Cortex of kidney (tissue), 1 donor: ENCODE data around the gene P2RX6.
"Not testable (repeated sequence)": the region's sequence is repeated elsewhere in the genome, so short reads cannot be mapped to it uniquely, and the experiment has no call there.

Source experiments
- DNase-seq: peaks from one replicate; lab custom pipeline; 2025; lab: John Stamatoyannopoulos, UW

The P2RX6 gene

GRCh38 chr22:21052715-21053459 lies 37.9 kb downstream of the P2RX6 start:
- DNase-seq = no peak

GRCh38 chr22:21054046-21054713 lies 39.2 kb downstream of the P2RX6 start:
- no peak for DNase-seq

- DNase-seq = no peak
Observed at GRCh38 chr22:21054714-21055563, 40.0 kb downstream of the P2RX6 start.

DNA sequence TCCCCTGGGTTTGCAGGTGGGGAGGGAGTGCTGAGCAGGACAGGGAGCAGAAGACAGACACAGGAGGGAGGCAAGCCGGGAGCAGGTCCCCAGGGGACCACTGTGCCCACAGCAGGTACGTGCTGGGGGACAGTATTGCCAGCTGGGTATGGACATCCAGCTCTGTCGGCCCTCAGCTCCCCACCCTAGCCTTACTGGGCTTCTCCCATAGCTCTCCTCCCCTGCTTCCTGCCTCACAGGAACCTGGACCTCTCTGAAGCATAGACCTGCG lies 40.5 kb downstream of the P2RX6 start:
- no peak for DNase-seq

- no peak for DNase-seq
Observed at GRCh38 chr22:21055880-21056319, 40.9 kb downstream of the P2RX6 start.

DNA sequence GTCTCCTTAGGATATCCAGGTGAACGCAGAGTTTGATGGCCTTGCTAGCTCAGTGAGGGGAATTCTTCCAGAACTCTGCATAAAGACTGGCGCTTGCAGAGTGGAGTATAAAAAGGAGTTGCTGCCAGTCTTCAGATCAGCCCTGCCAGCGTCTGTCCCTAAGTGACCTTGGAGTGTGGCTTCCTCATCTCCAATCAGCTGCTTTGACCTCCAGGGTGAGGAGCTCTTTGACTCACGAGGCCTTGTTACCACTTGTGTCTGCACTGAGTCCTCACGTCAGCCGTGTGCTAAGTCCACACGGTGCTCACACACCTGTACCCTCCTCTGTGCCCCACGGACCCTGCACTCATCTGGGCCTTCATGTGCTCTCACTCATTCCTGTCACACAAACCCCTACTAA lies 45.4 kb downstream of the P2RX6 start:
- DNase-seq = not testable (repeated sequence)

- DNase-seq = not testable (repeated sequence)
Observed at GRCh38 chr22:21061660-21062321, 46.8 kb downstream of the P2RX6 start.

DNA sequence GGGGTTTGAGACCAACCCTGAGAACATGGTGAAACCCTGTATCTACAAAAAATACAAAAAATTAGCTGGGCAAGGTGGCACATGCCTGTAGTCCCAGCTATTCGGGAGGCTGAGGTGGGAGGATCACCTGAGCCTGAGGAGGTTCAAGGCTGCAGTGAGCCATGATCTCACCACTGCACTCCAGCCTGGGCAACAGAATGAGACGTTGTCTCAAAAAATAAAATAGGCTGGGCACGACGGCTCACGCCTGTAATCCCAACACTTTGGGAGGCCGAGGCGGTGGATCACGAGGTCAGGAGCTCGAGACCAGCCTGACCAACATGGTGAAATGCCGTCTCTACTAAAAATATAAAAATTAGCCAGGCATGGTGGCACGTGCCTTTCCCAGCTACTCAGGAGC lies 49.5 kb downstream of the P2RX6 start:
- not testable (repeated sequence) for DNase-seq

GRCh38 chr22:21064917-21065864 lies 50.2 kb downstream of the P2RX6 start:
- no peak for DNase-seq

DNA sequence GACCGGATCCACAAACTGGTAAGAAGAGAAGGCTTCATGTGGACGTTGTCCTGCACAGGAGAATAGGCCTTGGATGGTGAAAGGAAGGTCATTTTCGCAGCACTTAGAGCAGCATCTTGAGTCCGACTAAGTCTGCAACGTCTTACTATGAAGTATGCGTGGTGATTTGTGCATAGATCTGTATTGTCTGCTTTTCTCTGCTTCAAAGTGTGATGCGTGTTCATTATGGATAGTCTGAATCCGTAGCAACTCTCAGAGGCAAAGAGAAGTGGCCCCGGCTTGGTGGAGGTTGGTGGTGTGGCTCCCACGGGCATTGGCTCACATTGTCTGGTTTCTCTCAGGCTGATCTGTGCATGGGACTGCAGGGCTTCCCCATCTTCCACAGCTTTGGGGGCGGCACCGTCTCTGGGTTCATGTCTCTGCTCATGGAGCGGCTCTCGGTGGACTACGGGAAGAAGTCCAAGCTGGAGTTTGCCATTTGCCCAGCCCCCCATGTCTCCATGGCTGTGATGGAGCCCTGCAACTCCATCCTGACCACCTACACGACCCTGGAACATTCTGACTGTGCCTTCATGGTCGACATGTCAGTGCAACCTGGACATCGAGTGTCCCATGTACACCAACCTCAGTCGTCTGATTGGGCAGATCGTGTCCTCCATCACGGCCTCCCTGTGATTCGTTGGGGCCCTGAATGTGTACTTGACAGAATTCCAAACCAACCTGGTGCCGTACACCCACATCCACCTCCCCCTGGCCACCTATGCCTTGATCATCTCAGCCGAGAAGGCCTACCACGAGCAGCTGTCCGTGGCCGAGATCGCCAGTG lies 52.3 kb downstream of the P2RX6 start:
- DNase-seq = no peak

DNA sequence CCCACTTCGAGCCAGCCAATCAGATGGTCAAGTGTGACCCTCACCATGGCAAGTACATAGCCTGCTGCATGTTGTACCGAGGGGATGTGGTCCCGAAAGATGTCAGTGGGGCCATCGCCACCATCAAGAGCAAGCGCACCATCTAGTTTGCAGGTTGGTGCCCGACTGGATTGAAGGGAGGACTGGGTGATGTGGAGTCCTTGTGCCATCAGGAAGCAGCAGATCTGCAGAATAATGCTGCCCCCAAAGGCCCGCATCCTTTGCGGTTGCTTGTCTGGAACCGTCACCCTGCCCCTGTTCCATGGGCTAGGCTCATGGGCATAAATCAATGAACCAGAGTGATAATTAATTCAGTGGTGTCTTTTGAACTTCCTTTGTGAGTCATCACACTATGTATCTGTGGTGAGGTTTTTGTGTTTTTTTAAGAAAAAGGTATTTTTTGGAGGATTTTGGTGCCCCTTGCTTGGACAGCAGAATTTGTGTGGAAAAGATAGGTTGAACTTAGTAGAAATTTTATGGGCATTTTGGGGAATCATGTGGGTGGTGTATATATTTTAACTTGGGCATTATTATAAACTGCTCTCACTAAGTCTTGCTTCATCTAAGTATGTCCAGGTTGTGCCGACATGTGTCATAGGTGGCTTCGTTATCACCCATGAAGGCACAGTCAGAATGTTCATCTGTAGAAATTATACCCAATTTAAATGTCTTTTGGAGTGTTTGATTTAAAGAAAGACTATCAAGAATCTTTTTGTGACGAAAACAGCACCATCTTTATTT lies 53.1 kb downstream of the P2RX6 start:
- no peak for DNase-seq

GRCh38 chr22:21068681-21069276 lies 53.8 kb downstream of the P2RX6 start:
- no peak for DNase-seq

DNA sequence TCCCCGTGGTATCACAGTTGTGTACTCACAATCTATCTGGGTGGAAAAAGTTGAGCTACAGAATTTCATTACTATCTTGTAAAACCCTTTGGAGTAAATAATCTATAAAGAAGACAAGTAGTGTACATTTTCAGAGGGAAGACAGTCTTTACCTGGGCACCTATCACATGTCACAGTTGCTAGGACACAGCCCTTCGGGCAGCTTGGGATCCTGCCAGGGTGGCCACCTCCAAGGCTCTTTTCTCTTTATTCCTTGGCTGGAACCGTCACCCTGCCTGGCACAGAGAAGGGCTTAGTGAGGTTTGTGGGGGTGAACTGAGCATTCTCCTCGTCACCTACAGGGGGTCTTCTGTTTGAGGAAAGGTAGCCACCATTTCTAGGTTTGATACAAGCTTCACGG lies 54.4 kb downstream of the P2RX6 start:
- DNase-seq = no peak

- DNase-seq = no peak
Observed at GRCh38 chr22:21070690-21071615, 56.0 kb downstream of the P2RX6 start.

GRCh38 chr22:21071796-21072195 lies 56.8 kb downstream of the P2RX6 start:
- DNase-seq = not testable (repeated sequence)

- DNase-seq = no peak
Observed at GRCh38 chr22:21073023-21073422, 58.1 kb downstream of the P2RX6 start.

DNA sequence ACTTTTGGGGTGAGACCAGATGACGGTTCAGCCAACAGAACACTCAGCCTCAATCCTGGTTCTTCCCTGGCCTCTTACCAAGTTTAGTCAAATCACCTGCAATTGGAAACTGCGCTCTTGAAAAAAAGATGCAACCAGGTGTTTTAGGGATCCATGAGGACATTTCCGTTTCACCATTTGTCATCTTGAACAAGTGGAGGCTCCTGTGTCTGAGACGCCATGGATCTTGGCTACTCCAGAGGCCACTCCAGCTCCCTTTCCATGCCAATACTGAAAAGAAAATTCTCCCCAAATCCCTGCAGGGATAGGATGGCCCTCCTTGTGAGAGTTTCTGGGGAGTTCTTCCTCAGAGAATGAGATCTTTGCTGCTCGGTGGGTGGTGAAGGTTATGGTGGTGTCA lies 58.5 kb downstream of the P2RX6 start:
- no peak for DNase-seq
